Endodermal cell (in vitro differentiated cells): ENCODE data around the gene ANKS3. TPM values are rescaled to one million over a fixed set of nuclear protein-coding genes. Genes with fewer than 3 reads are reported as not detected.

Experiments
- DNase-seq: peaks from one replicate; pipeline ENCODE4 v3.0.0-alpha.2; 2017
- H3K27ac ChIP-seq: 2 replicates; pipeline ENCODE4 v1.5.1; 2013; ENCODE audit warnings: mild to moderate bottlenecking, low read depth, low read length, moderate library complexity
- H3K27me3 ChIP-seq: 2 replicates; pipeline ENCODE4 v1.6.1; 2013; ENCODE audit warnings: mild to moderate bottlenecking, low read length, moderate library complexity; ENCODE audit not compliant: insufficient read depth, control insufficient read depth, poor library complexity, severe bottlenecking
- H3K36me3 ChIP-seq: 2 replicates; pipeline ENCODE4 v1.7.0; 2013; ENCODE audit warnings: mild to moderate bottlenecking, low read length, moderate library complexity; ENCODE audit not compliant: control insufficient read depth, insufficient read depth
- H3K4me1 ChIP-seq: one replicate; pipeline ENCODE4 v1.7.0; 2013; ENCODE audit warnings: low read length; ENCODE audit not compliant: control insufficient read depth, insufficient read depth
- H3K4me3 ChIP-seq: 2 replicates; pipeline ENCODE4 v1.5.1; 2013; ENCODE audit warnings: mild to moderate bottlenecking, low read length, moderate library complexity
- H3K9ac ChIP-seq: 2 replicates; pipeline ENCODE4 v1.6.1; 2013; ENCODE audit warnings: mild to moderate bottlenecking, low read length, moderate library complexity; ENCODE audit not compliant: poor library complexity, severe bottlenecking; ENCODE audit errors: extremely low read depth
- H3K9me3 ChIP-seq: 2 replicates; pipeline ENCODE4 v1.6.1; 2013; ENCODE audit warnings: mild to moderate bottlenecking, low read length, moderate library complexity; ENCODE audit not compliant: control insufficient read depth
- H3K27ac Mint-ChIP-seq: 2 replicates; pipeline ENCODE4 v1.8.0; 2020; ENCODE audit warnings: mixed read lengths
- H3K27me3 Mint-ChIP-seq: 2 replicates; pipeline ENCODE4 v1.8.0; 2021; ENCODE audit warnings: mild to moderate bottlenecking, mixed read lengths; ENCODE audit not compliant: insufficient read depth
- H3K36me3 Mint-ChIP-seq: 2 replicates; pipeline ENCODE4 v1.8.0; 2020; ENCODE audit warnings: low read depth, mixed read lengths
- H3K4me1 Mint-ChIP-seq: 2 replicates; pipeline ENCODE4 v1.8.0; 2020; ENCODE audit warnings: mixed read lengths
- H3K4me3 Mint-ChIP-seq: 2 replicates; pipeline ENCODE4 v1.8.0; 2020; ENCODE audit warnings: mild to moderate bottlenecking, moderate library complexity, mixed read lengths
- H3K9me3 Mint-ChIP-seq: 2 replicates; pipeline ENCODE4 v1.8.0; 2020; ENCODE audit warnings: mild to moderate bottlenecking, mixed read lengths
- WGBS, 2 experiments: methylation state at CpG; one replicate each; pipeline versions ENCODE4 v1.1.5 to v1.1.7; 2013; ENCODE audit warnings: missing lambda C conversion rate in 2 of 2, mixed read lengths in 1 of 2; ENCODE audit not compliant: insufficient coverage in 1 of 2, insufficient read length in 1 of 2; 5-methylcytosine and 5-hydroxymethylcytosine counted together
- total RNA-seq, 2 donors: library from RNA; stranded (reverse); fragmentation: NEBNext Ultra II Directional in 1 of 2; extraction: Animal tissue kit (Norgen Biotek cat#: 25700) in 1 of 2; gene quantifications; 2 replicates in 1 of 2; 3 replicates in 1 of 2; pipeline ENCODE4 v1.2.1, GENCODE V29; 2021
- TF ChIP-seq, protein P1 (sequence below): fragments of 200-600 bp; sonication (generic); conservative IDR thresholded peaks from 2 replicates; pipeline ENCODE4 v1.5.0; 2021; ENCODE audit warnings: antibody characterized with exemption, mild to moderate bottlenecking

The ANKS3 gene
- total RNA-seq, 2 donors from 2014 or later = 32.4 to 41.0 TPM

DNA sequence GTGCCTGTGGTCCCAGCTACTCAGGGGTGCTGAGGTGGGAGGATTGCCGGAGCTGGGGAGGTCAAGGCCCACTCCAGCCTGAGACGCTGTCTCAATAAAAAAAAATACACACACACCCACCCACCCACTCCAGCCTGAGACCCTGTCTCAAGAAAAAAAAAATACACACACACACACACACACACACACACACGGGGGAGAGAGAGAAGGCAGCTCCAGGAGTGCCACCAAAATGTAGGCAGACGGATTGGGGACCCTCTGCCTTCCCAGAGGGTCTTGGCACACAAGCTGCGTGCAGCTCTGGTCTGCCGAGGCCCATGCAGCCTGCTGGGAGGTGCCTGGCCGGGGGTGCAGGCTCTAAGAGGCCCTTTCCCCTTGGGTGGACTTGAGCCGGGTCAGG, 46.7 kb downstream of the ANKS3 start:
- peaks cover 7% of the 10 kb centered on the region for H3K36me3 Mint-ChIP-seq
- peaks cover 26% of the 10 kb centered on the region for H3K36me3 ChIP-seq
- H3K4me1 Mint-ChIP-seq = no peaks in the 10 kb centered on the region
- H3K27ac Mint-ChIP-seq = no peak overlapping the region
- H3K9me3 Mint-ChIP-seq = no peaks in the 10 kb centered on the region
- WGBS, 2 experiments = 89 to 94% methylated on average over 3 to 6 of the region's 8 CpGs
- H3K4me3 ChIP-seq = no peak overlapping the region
- TF ChIP-seq, protein P1, sequence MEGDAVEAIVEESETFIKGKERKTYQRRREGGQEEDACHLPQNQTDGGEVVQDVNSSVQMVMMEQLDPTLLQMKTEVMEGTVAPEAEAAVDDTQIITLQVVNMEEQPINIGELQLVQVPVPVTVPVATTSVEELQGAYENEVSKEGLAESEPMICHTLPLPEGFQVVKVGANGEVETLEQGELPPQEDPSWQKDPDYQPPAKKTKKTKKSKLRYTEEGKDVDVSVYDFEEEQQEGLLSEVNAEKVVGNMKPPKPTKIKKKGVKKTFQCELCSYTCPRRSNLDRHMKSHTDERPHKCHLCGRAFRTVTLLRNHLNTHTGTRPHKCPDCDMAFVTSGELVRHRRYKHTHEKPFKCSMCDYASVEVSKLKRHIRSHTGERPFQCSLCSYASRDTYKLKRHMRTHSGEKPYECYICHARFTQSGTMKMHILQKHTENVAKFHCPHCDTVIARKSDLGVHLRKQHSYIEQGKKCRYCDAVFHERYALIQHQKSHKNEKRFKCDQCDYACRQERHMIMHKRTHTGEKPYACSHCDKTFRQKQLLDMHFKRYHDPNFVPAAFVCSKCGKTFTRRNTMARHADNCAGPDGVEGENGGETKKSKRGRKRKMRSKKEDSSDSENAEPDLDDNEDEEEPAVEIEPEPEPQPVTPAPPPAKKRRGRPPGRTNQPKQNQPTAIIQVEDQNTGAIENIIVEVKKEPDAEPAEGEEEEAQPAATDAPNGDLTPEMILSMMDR = no peak
- H3K27ac ChIP-seq = no peak overlapping the region
- H3K27me3 Mint-ChIP-seq = no peaks in the 10 kb centered on the region
- no peaks in the 10 kb centered on the region for H3K4me1 ChIP-seq
- no peaks in the 10 kb centered on the region for H3K27me3 ChIP-seq
- no peak overlapping the region for H3K4me3 Mint-ChIP-seq
- DNase-seq = no peak
- no peaks in the 10 kb centered on the region for H3K9me3 ChIP-seq
- H3K9ac ChIP-seq = no peak overlapping the region

DNA sequence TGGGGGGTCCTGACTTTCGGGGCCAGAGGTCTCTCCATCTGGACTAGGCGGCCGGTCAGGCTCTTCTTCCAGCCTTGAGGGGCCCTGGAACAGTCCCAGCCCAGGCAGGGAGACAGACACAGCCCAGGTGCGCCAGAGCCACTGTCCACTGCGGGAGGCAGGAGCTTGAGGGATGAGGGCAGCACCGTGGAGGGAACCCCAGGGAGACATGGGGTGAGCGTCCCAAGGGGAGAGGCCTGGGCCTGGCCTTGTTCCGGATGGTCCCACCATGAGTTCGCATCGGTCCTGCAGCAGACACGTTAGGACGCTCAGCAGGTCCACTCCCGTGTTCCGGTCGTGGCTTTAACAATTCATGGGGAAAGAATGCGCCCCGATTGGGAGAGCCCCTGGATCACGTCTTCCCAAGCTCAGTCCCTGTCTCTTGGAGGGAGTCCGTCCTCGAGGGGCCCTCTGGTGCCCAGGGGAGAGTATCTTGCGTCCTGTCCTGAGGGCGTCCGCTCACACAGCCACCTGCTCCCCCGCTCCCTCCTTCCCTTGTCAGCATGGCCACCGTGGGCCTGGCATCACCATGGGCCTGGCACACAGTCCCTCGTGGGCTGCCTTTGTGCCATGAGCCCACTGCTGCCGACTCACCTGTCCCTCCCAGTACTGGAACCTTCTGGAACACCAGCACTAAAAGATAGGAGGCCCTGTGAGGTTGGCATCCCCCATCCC, 47.4 kb downstream of the ANKS3 start:
- Histone ChIP-seq H3K27me3 (no peaks in the 10 kb centered on the region), H3K9ac (no peak overlapping the region), H3K27ac (no peak overlapping the region), H3K4me3 (no peak overlapping the region), H3K4me1 (no peaks in the 10 kb centered on the region), H3K36me3 (peaks cover 26% of the 10 kb centered on the region), H3K9me3 (no peaks in the 10 kb centered on the region)
- WGBS, 2 experiments = 91 to 95% methylated on average over 15 to 27 of the region's 27 CpGs
- Mint-ChIP-seq H3K27ac (no peak overlapping the region), H3K4me1 (no peaks in the 10 kb centered on the region), H3K36me3 (peaks cover 7% of the 10 kb centered on the region), H3K9me3 (no peaks in the 10 kb centered on the region), H3K27me3 (no peaks in the 10 kb centered on the region), H3K4me3 (no peak overlapping the region)
- DNase-seq = peak; percentile 41
- TF ChIP-seq, protein P1 = no peak

DNA sequence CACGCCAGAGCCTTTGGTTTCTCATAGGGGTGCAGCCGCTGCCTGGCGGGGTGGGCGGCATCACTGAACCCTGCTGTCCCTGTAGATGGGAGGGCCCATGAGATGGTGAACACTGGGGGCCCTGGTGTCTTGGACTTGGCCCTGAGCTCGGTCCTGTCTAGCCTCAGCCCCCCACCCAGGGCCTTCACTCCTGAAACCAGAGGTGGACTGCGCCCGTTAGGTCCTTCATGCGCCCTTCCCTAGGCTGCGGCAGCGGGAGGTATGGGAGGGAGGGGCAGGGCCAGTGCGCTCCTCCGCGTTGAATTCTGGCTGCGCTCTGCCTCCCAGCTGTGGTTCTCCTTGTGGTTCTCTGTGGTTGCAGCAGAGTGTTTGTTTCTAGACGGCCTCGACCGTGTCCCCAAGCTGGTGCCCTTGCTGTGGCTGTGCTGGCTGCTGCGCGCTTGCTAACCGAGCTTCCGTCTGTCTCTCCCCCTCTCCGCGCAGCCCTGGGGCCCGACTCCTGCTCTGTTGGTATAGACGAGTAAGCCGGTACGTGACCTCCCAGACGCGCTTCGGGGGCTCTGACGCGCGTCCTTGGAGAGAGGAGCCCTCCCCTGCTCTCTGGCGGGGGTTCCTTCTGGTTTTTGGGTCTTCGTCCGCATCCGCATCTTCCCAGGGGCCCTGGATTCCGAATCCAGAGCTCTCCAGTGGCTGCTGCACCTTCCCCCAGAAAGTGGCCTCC, 48.1 kb downstream of the ANKS3 start:
- no peak overlapping the region for H3K4me3 ChIP-seq
- H3K27ac Mint-ChIP-seq = no peak overlapping the region
- no peaks in the 10 kb centered on the region for H3K9me3 Mint-ChIP-seq
- DNase-seq = no peak
- no peaks in the 10 kb centered on the region for H3K4me1 Mint-ChIP-seq
- no peak overlapping the region for H3K9ac ChIP-seq
- no peaks in the 10 kb centered on the region for H3K27me3 Mint-ChIP-seq
- 94 to 96% methylated on average over 33 to 37 of the region's 38 CpGs for WGBS, 2 experiments
- H3K4me3 Mint-ChIP-seq = no peak overlapping the region
- H3K36me3 ChIP-seq = peaks cover 26% of the 10 kb centered on the region
- H3K27me3 ChIP-seq = no peaks in the 10 kb centered on the region
- no peaks in the 10 kb centered on the region for H3K4me1 ChIP-seq
- TF ChIP-seq, protein P1 = no peak
- H3K36me3 Mint-ChIP-seq = peaks cover 7% of the 10 kb centered on the region
- H3K27ac ChIP-seq = no peak overlapping the region
- no peaks in the 10 kb centered on the region for H3K9me3 ChIP-seq
